Measurements from ENCODE around the gene PRUNE1.

The PRUNE1 gene

GRCh38 chr1:151065089-151065645 lies 56.9 kb downstream of the PRUNE1 start:
- no peak for TF ChIP-seq CTCF (IDR thresholded peaks at IDR 0.05; ENCODE audit: control insufficient read depth, extremely low read depth, insufficient read depth)
- H3K4me3 ChIP-seq (ENCODE audit: low read depth, low read length), result no peak overlapping the region
- DNase-seq (ENCODE audit: low read depth), result no peak

DNA sequence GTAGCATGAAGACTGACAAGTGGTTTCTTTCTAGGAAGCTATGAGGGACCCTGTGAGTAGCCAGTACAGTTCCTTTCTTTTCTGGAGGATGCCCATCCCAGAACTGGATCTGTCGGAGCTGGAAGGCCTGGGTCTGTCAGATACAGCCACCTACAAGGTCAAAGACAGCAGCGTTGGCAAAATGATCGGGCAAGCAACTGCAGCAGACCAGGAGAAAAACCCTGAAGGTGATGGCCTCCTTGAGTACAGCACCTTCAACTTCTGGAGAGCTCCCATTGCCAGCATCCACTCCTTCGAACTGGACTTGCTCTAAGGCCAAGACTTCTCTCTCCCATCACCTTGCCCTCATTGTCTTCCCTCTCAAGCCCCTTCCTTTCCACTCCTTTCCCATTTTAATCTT lies 58.9 kb downstream of the PRUNE1 start:
- H3K4me3 ChIP-seq (ENCODE audit: low read depth, low read length), result no peak overlapping the region
- TF ChIP-seq CTCF (IDR thresholded peaks at IDR 0.05; ENCODE audit: control insufficient read depth, extremely low read depth, insufficient read depth), result no peak
- no peak for DNase-seq (ENCODE audit: low read depth)

- H3K4me3 ChIP-seq (ENCODE audit: low read depth, low read length), result no peak overlapping the region
- no peak for DNase-seq (ENCODE audit: low read depth)
- TF ChIP-seq CTCF (IDR thresholded peaks at IDR 0.05; ENCODE audit: control insufficient read depth, extremely low read depth, insufficient read depth), result no peak
Measured at GRCh38 chr1:151069103-151069486, 60.8 kb downstream of the PRUNE1 start.

GRCh38 chr1:151070474-151071276 lies 62.4 kb downstream of the PRUNE1 start, which contains the start of gene GABPB2:
TSS of gene GABPB2 (plus strand) at chr1:151070761. CDS start at chr1:151088190, 17,429 bp downstream.
- TF ChIP-seq CTCF (IDR thresholded peaks at IDR 0.05; ENCODE audit: control insufficient read depth, extremely low read depth, insufficient read depth), result peak; percentile 86
- peak within 1 kb of the TSS; percentile 98 for H3K4me3 ChIP-seq (ENCODE audit: low read depth, low read length)
- peak; percentile 94 for DNase-seq (ENCODE audit: low read depth)

DNA sequence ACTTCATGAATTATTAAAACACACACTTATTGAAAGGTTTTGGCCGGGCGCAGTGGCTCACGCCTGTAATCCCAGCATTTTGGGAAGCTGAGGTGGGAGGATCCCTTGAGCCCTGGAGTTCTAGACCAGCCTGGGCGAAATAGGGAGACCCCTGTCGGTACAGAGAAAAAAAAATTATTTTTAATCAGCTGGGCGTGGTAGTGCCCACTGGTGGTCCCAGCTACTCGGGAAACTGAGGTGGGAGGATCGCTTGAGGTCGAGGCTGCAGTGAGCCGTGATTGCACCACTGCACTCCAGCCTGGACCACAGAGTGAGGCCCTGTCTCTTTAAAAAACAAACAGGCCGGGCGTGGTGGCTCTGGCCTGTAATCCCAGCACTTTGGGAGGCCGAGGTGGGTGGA lies 64.0 kb downstream of the PRUNE1 start:
- no peak for DNase-seq (ENCODE audit: low read depth)
- TF ChIP-seq CTCF (IDR thresholded peaks at IDR 0.05; ENCODE audit: control insufficient read depth, extremely low read depth, insufficient read depth), result no peak
- H3K4me3 ChIP-seq (ENCODE audit: low read depth, low read length), result no peak overlapping the region

All from LNCaP clone FGC (cell line).